Raji (cell line): Measurements from ENCODE around the gene LGALS7.

Experiments
- POLR2A ChIP-seq: IDR thresholded peaks from 2 replicates; pipeline ENCODE4 v1.6.1; 2011; ENCODE audit warnings: low read depth, low read length, control low read depth; ENCODE audit not compliant: insufficient read depth

LGALS7 gene

GRCh38 chr19:38801359-38802095 is 28.2 kb upstream of the LGALS7 start:
- no peak for TF ChIP-seq POLR2A

GRCh38 chr19:38800577-38801347 is 27.4 kb upstream of the LGALS7 start:
- TF ChIP-seq POLR2A = no peak

- no peak for TF ChIP-seq POLR2A
These were observed 25.8 kb upstream of the LGALS7 start for GRCh38 chr19:38799104-38799503.

GRCh38 chr19:38796154-38796553 is 22.8 kb upstream of the LGALS7 start:
- no peak for TF ChIP-seq POLR2A

- TF ChIP-seq POLR2A = no peak
These were observed 22.2 kb upstream of the LGALS7 start for GRCh38 chr19:38795549-38795948.

GRCh38 chr19:38793671-38794070 is 20.4 kb upstream of the LGALS7 start:
- no peak for TF ChIP-seq POLR2A

- no peak for TF ChIP-seq POLR2A
These were observed 19.9 kb upstream of the LGALS7 start for GRCh38 chr19:38793177-38793576.

GRCh38 chr19:38792250-38793111 is 19.2 kb upstream of the LGALS7 start:
- TF ChIP-seq POLR2A = no peak

- no peak for TF ChIP-seq POLR2A
These were observed 15.3 kb upstream of the LGALS7 start, which contains the start of gene LGALS7B for GRCh38 chr19:38788478-38789243. LGALS7B (plus strand) TSS chr19:38789200; CDS start chr19:38789227, 27 bp downstream.

GRCh38 chr19:38786572-38787265 is 13.4 kb upstream of the LGALS7 start:
- TF ChIP-seq POLR2A = no peak

- TF ChIP-seq POLR2A = no peak
These were observed 11.9 kb upstream of the LGALS7 start for GRCh38 chr19:38785187-38785699.

- TF ChIP-seq POLR2A = no peak
These were observed 10.9 kb upstream of the LGALS7 start for GRCh38 chr19:38784224-38784623.

- TF ChIP-seq POLR2A = no peak
These were observed 7.7 kb upstream of the LGALS7 start for GRCh38 chr19:38781058-38781457.

GRCh38 chr19:38780443-38780842 is 7.1 kb upstream of the LGALS7 start:
- no peak for TF ChIP-seq POLR2A

- no peak for TF ChIP-seq POLR2A
These were observed 5.4 kb upstream of the LGALS7 start for GRCh38 chr19:38778733-38779132.
